GM18867 (cell line): ENCODE results near the gene MAGI1.

Experiments
- ATAC-seq: cut with Tn5 transposase; IDR thresholded peaks from one replicate; pipeline ENCODE4 v1.9.1; 2021; ENCODE audit warnings: mild to moderate bottlenecking, moderate library complexity; ENCODE audit not compliant: unreplicated experiment

MAGI1 gene

DNA sequence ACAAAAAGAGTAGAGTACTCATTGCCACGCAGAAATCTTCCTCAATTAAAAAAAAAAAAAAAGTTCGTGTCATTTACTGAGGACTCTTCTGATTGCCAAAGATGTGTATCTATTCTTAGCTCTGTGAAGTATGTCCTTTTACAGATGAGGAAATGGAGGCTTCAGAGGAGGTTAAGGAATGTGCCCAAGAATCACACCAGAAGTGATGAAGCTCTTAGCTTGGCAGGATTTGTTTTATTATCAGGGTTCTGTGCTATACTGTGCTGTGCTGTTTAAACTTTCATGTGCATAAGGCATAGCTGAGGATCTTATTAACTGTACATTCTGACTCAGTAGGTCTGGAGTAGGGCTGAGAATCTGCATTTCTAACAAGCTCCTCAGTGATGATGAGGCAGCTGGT is 685.8 kb downstream of the MAGI1 start:
- no peak for ATAC-seq

DNA sequence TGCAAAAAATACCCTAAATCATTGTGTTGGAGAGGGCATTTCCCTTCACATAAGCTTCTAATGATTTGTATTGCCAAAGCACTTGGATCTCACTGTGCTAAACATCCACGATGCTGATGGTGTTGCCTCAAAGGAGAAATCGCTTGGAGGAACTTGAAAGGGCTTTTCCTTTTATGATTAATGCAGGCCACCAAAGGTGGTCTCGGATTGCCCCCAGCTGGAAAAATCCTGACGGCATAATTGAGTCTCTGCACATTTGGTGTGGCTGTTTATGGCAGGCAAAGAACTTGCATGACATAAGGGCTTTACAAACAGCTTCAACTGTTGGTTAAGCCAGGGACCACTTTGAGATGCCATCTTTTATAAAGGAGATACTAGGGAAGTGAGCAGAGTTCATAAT is 687.0 kb downstream of the MAGI1 start:
- ATAC-seq, result no peak

DNA sequence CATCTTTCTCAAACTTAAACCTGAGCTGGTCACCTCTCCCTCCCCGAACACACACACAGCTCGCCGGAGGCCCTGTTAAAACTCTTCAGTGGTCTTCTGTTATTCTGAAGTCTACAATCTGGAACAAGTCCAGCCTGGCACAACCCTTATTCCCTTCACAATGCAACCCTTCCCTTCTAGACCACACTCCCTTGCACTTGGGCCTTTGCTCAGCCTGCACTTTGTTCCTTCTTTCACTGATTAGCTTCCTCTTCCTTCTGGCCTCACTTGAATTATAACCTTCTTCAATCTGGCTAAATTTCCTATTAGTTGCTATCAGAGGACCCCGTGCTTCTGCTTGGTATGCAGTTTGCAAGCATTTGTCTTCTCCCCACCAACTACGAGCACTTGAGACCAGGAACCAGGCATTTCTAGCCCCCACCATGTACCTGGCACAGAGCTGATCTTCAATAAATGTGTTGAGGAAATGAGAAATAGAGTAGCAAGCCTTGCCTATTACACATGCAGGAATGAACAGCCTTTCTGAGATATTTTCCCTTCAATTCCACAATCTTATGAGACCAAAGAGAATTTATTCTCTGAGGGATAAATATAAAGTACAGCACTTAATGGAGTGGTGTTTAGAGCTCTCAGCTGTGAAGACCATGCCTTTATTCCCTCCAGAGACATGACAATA is 687.8 kb downstream of the MAGI1 start:
- ATAC-seq, result no peak

DNA sequence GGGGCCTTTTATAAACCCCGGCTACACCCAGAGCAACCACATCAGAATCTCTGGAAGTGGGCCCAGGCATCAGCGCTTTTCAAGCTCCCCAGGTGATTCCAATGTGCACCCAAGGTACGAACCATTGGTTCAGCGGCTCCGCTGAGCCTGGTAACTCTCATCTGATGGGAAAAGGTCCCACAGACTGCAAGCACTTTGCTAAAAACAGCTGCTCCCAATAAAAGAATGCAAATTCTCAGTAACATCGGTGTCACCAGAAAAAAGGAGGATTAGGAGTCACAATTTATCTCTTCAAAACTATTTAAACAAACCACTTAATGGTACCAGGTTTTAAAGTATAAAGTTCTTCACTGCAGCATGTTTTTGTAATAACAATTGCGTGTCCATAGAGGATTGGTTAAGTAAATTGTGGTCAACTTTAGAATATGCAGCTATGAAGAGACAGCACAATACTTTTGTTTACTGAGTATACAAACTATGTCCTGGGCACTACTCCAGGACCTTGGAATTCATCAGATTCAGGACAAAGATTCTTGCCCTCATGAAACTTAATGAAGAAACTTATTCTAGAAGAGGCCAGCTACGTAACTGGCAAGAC is 690.2 kb downstream of the MAGI1 start:
- no peak for ATAC-seq

DNA sequence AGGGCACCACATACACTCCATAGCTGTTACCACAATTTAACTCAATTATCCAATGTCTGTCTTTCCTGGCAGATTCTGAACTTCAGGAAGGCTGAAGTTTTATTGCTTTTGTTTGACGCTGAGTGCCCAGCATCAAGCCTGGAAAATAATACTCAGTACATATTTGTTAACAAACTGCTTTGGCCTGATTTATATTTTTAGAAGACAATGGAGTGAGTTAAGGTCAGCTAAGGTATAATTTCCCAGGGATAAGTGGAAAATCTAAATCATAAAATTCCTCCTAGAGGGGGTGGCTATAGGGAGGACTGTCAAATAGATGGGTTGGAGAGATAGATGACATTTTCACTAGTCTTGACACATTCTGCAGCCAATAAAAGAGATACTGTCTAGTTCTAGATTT is 691.6 kb downstream of the MAGI1 start:
- ATAC-seq, result no peak

DNA sequence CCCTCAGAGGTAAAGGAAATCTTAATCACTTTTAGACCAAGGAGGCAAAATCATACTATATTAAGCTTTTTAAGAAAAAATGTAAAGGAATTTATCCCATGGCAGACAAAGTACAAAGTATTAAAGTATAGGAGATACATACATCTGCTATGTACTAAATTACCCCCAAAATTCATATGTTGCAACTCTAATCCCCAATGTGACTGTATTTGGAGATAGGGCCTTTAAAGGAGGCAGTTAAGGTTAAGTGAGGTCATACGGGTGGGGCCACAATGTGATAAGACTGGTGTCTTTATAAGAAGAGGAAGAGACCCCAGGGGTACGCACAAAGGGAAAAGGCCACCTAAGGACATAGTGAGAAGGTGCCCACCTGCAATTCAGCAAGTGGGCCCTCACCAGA is 693.9 kb downstream of the MAGI1 start:
- ATAC-seq, result no peak

DNA sequence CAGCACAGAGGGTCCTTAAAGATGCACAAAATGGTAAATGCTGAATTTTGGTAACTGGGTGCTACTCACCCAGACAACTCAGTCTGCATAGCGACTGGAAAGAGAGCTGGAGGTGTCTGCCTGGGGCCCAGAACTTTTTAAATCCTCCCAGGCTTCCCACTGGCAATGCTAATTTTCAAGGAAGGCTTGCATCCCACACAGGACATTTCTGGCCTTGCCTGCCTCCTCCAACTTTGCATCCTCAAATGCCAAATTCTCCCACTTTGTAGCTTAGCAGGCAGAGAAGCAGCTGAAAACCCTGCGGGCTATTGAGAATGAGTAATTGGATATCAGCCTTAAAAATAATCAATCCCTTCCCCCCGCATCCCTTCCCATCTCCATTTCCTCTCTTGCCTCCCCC is 694.3 kb downstream of the MAGI1 start:
- ATAC-seq, result no peak

DNA sequence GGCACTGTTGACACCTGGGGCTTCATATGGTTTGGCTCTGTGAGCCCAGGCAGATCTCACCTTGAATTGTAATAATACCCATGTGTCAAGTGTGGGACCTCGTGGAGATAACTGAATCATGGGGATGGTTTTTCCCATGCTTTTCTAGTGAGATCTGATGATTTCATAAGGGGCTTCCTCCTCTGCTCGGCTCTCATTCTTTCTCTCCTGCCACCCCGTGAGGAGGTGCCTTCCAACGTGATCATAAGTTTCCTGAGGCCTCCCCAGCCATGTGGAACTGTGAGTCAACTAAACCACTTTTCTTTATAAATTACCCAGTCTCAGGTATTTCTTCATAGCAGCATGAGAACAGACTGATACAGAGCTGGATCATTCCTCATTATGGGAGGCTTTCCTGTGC is 695.0 kb downstream of the MAGI1 start:
- no peak for ATAC-seq

DNA sequence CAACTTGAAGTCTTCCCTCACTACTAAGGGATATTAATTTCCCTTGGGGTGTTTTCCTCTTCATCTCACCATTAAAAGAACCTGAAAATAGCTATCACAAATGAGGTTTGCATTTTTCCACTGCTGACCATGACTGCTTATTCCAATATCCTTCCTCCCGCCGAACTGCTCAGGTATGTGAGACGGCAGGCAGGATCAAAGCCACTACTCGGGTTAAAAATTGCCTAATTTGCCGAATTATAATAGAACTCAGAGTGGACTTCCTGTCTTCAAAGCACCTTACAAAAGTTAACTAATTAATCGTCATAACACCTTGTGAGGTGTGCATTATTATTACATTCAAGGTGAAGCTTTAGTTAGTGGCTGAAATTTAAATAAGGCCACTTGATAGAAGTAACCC is 695.7 kb downstream of the MAGI1 start:
- ATAC-seq, result no peak

DNA sequence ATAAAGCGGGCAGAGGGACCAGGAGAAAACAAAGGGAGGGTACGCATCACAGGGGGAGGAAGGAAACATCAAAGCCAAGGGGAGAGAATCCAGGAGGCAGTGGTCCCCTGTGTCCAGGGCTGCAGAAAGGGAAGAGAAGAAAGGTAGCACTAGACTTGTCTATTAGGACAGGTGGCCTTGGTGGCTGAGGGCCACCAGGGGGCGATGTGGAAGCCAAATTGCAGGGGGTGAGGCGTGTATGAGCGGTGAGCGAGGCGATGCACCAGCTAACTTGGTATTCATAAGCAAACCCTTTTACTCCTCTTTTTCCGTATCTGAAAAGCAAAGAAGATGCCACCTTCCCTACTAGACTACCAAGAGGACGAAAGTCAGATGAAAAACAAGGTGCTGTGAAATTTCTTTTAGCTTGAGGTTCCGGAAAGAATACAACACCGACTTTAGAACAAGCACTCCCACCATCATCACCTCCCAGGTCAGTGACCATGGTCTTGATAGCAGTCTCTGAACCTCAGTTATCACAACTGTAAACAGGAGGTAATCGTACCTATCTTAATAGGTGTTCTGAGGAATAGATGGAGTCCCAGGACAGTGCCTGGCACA is 696.5 kb downstream of the MAGI1 start:
- ATAC-seq, result peak; percentile 91

DNA sequence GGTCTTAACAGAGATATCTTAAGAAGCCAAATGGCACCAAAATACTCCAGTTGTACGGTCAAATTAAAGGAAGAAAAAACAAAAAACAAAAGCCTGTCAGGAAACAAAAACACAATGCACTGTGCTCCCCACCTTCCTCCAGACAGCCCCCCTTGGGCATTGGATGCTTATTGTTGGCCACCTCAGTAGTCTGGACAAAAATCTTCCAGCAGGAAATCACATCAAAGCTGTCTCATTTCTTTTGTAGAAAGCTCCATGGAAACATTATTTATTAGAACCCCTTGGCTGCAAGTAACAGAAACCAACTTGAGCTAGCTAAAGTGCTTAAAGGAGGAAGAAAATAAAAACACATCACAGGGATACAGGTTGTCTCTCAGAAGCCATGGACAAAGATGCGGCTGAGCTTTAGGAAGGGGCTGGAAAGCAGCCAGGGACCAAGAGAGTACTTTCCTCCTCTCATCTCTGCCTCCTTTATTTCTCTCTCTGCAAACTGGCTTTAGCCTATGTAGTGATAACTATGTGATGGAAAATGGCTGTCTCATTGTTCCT is 699.5 kb downstream of the MAGI1 start:
- ATAC-seq, result no peak

DNA sequence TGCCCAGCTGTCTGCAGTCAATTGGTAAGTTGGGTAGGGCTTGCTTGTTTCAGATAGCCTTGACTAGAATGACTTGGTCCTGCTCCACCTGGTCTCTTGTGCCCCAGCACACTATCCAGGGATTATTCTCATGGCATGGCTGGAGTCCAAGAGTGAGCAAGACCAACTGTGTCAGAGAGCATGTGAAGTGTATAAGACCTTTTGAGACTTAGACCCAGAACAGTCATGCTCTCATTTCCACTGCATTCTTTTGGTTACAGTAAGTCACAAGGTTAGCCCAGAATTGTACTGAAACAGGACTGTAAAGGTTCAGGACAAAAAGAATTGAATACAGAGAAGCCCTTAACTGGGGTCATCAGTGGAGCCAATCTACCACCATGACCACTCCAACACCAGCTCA is 700.1 kb downstream of the MAGI1 start:
- ATAC-seq, result no peak

DNA sequence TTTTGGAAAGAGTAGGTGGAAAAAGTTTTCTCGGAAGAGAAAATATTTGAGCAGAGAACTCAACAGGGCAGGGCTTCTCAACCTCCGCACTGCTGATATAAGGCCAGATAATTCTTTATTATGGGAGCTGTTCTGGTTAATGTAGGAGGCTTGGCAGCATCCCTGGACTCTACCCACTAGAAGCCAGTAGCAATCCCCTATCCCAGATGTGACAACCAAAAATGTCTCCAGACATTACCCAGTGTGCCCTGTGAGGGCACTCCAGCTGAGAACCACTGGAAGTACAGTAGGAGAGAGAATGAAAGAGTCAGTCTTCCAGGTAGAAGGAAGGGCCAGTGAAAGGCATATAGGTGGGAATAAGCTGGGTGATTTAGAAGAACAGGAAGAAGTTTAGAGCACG is 703.1 kb downstream of the MAGI1 start:
- ATAC-seq, result no peak

DNA sequence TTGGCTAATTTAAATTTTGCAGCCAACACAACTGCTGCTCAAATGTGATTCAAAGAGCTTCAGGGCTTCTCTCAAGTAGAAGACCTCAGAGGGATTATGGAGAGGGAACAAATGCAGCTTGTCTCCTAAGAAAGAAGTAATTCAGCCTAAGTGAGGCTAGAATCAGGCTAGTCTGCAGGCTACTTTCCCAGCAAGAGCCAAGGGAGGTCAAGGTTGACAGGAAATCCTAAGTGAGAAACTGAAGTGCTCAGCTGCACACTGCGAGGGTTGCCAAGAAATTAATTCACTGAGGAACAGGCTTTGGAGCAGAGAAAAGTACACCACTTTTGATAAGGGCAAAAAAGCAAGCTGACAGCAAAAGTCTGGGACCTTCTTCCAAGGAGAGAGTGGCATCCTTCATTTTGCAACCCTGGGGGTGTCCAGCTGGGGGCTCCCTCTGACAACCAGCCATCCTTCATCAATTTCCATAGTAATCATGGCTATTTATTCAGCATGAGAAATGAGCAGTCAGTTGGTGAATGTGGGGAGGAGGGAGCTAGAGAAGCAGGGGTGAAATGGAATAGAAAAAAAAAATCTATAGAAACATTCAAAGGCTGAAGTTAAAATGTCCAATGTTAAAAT is 704.6 kb downstream of the MAGI1 start:
- no peak for ATAC-seq

DNA sequence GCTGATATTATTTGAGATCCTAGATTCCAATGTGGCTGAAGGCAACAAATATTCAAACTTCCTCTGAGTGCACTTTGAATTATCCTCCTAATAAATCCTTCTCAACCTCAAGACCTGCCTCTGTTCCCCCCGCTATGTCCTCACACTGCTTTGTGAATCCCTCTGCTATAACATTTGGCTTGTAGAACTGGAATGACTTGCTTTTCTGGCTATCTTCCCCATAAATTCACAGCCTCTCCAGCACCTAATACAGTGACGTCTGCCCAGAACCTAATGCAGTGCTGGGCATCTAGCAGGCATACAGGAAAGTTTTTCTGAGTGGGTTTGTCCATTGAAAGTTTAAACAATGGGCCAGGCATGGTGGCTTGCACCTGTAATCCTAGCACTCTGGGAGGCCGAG is 707.0 kb downstream of the MAGI1 start:
- no peak for ATAC-seq

DNA sequence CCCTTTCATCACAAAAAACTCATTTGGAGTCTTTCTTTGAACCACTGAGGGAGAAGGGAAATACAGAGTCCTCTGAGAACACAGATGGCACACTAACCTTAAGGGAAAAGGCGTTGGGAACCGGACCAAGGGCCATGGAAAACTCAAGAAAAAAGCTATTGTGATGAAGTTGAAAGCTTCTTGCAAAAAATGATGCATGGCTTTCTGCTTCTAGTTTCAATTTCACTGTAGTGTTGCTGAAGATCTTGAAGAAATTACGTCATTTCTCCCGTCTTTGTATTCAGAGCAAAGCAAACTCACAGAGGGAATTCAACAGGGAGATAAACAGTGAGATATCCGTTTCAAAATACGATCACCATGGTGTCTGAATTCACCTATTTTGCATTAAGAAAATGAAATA is 708.6 kb downstream of the MAGI1 start:
- no peak for ATAC-seq

DNA sequence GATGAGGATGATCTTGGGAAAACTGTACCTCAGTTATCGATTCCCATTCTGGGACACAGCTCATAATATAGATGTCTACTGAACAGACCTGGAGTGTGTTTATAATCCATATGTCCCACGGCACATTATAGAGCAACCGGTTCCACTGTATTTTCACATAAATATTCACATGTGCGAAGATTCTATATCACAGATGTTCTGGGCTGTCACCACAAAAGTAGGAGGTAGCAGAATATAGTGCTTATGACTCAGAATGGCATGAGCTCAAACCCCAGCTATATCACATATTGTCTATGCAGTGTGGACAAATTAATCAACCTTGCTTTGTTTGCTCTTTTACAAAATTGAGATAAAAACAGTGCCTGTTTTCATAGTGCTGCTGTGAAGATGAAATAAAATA is 710.6 kb downstream of the MAGI1 start:
- ATAC-seq, result no peak

DNA sequence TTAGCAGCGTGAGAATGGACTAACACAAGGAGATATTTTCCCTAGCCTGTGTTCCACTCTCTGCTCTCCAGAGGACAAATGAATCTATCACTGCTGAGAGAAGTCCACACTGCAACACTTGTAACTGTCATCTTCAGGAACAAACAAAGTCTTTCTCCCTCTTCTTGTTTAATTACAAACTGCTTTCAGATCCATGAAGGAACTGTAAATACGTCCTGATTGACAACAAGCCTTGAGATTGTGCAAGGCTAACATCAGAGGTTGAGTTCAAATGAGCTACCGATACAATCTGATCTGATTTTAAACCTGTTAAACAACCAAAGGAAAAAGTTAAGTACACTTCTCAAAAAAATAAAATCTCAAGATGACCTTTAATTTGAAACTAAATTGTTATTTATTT is 712.1 kb downstream of the MAGI1 start:
- ATAC-seq, result no peak

DNA sequence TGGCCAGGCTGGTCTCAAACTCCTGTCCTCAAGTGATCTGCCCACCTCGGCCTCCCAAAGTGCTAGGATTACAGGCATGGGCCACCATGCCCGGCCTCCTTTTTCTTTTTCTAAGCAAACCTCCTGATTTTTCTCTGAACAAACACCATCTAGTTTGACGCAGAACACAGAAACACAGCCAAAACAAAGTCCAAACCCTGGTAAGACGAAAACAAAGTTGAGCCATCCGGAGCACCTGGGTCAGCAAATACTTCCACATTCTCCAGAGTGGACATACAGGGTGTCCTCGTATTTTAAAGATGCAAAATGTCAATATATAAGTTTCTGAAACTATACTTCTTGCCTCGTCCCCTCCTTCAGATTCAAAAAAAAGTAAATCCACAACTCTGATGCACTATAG is 715.8 kb downstream of the MAGI1 start:
- ATAC-seq, result no peak

DNA sequence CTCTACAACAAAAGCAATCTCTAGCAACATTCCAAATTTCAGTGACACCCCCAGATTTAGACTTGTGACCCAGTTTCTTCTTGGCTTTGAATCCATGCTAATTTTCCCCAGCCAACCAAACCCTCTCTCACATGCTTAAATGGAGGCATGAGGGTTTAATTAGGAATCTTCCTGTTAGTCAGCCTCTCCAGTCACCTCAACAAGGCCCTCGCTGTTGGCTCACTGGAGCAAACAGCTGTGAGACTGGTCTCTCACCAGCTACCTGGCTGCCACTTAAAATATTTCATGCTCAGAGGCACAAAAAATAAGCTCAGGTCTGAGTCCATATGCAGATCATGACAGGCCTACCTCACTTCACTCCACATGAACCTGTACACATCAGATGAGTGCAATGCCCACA is 720.5 kb downstream of the MAGI1 start:
- ATAC-seq, result no peak

DNA sequence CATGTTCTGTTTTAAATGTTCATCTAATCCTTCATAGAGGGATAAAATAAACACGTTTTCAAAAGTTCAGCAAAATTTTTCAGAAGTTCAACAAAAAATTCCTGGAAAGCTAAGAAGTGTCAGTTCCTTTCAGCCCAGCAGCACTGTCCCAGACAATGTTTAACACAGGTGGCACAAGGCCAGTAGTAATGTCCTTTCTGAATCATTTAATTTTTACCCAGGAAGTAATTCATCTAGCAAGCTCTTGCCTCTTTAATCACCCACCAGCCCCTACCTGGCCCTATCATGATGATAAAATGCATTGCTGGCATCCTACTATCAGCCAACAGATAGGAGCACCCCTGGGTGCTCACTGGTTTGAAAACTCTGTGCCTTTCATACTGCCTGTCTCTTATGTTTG is 723.8 kb downstream of the MAGI1 start:
- no peak for ATAC-seq

DNA sequence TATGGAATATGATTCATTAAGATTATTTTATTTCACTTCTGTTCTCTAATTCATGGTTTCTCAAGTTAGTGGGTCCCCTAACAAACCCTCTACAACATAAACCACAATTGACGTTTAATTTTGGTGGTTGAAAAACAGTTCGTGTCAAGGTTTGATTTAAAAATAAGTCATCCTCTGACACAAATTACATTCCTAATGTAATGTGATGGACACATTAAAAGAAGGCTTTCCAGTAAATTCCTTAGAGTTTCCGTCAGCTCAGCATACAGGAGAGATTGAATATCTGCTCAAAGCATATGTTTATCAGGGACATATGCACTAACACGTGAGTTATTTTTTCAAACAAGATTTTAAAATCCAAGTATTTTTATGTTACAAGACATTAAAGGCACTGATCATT is 724.4 kb downstream of the MAGI1 start:
- ATAC-seq, result no peak
